Hepatocyte (in vitro differentiated cells): ENCODE measurements around the gene F8.

Source experiments
- EZH2 ChIP-seq: fragments of 200-600 bp; sonication (generic); IDR thresholded peaks from 2 replicates; pipeline ENCODE4 v1.6.1; 2016; ENCODE audit warnings: antibody characterized with exemption, mild to moderate bottlenecking, borderline replicate concordance
- TF ChIP-seq, protein P1 (sequence below): fragments of 200-600 bp; sonication (generic); IDR thresholded peaks from 2 replicates; pipeline ENCODE4 v1.5.1; 2016; ENCODE audit warnings: antibody characterized with exemption, mild to moderate bottlenecking; ENCODE audit not compliant: poor library complexity

DNA sequence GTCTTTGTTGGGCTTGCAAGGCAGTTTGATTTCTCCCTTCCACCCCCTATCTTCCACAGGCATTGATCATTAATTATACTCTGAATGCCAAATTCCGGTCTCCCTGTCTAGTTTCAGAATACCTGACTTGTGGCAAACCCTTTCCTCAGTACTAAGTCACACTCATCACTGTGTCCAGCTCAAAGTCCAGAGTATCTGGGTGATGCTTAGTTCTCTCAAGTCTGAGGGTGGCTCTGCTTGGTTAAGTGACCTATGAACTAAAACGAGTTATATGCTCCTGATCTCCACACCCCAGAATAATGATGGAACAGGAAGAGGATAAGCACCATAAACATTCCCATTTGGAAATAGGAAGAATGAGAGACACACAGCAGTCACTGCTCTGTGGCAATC is 194.5 kb downstream of the F8 start:
- TF ChIP-seq, protein P1, sequence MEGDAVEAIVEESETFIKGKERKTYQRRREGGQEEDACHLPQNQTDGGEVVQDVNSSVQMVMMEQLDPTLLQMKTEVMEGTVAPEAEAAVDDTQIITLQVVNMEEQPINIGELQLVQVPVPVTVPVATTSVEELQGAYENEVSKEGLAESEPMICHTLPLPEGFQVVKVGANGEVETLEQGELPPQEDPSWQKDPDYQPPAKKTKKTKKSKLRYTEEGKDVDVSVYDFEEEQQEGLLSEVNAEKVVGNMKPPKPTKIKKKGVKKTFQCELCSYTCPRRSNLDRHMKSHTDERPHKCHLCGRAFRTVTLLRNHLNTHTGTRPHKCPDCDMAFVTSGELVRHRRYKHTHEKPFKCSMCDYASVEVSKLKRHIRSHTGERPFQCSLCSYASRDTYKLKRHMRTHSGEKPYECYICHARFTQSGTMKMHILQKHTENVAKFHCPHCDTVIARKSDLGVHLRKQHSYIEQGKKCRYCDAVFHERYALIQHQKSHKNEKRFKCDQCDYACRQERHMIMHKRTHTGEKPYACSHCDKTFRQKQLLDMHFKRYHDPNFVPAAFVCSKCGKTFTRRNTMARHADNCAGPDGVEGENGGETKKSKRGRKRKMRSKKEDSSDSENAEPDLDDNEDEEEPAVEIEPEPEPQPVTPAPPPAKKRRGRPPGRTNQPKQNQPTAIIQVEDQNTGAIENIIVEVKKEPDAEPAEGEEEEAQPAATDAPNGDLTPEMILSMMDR: no peak
- TF ChIP-seq EZH2: no peak
